Measurements from ENCODE around the gene IL1RAPL2.
"Not testable (repeated sequence)": the region's sequence is repeated elsewhere in the genome, so short reads cannot be mapped to it uniquely, and the experiment has no call there.

Gene IL1RAPL2

GRCh38 chrX:104854188-104854587 lies 288.2 kb downstream of the IL1RAPL2 start:
- TF ChIP-seq BHLHE40 (IDR thresholded peaks at IDR 0.05; ENCODE audit: borderline replicate concordance), result no peak
- TF ChIP-seq NFRKB (IDR thresholded peaks at IDR 0.05), result no peak
- TF ChIP-seq HDGF (IDR thresholded peaks at IDR 0.05; ENCODE audit: borderline replicate concordance), result no peak
- no peak for TF ChIP-seq TARDBP (IDR thresholded peaks at IDR 0.05)
- TF ChIP-seq FOXM1 (IDR thresholded peaks at IDR 0.05; ENCODE audit: borderline replicate concordance), result no peak
- TF ChIP-seq FOXK2 (IDR thresholded peaks at IDR 0.05), result no peak
- no peak for TF ChIP-seq LEF1 (IDR thresholded peaks at IDR 0.05; ENCODE audit: borderline replicate concordance)
- no peak for TF ChIP-seq L3MBTL2 (conservative IDR thresholded peaks at IDR 0.05)
- TF ChIP-seq ELF4 (IDR thresholded peaks at IDR 0.05), result no peak
- no peak for TF ChIP-seq FOXA1 (IDR thresholded peaks at IDR 0.05)
- TF ChIP-seq SP1 (IDR thresholded peaks at IDR 0.05), result no peak
- no peak for TF ChIP-seq PKNOX1 (IDR thresholded peaks at IDR 0.05)
- no peak for TF ChIP-seq ARNT (IDR thresholded peaks at IDR 0.05)
- TF ChIP-seq ZNF384 (IDR thresholded peaks at IDR 0.05), result no peak
- no peak for TF ChIP-seq SUZ12 (IDR thresholded peaks at IDR 0.05)
- TF ChIP-seq CTBP1 (IDR thresholded peaks at IDR 0.05; ENCODE audit: borderline replicate concordance), result no peak
- CTCF ChIA-PET, result no interaction called here
- POLR2A ChIA-PET, result no interaction called here
- DNase-seq (ENCODE audit: extremely low spot score), result no peak

- no peak for TF ChIP-seq NFRKB (IDR thresholded peaks at IDR 0.05)
- CTCF ChIA-PET, result interaction anchor here (0.8 kb wide), 1 partner anchor 197 kb away, joined by 3 read pairs; no protein-coding TSS in a partner anchor
- DNase-seq (ENCODE audit: extremely low spot score), result no peak
- POLR2A ChIA-PET, result no interaction called here
These were observed 288.9 kb downstream of the IL1RAPL2 start for GRCh38 chrX:104854790-104855340.

- ChIA-PET POLR2A (no interaction called here), CTCF (no interaction called here)
- TF ChIP-seq FOXM1 (IDR thresholded peaks at IDR 0.05; ENCODE audit: borderline replicate concordance) (no peak), HDGF (IDR thresholded peaks at IDR 0.05; ENCODE audit: borderline replicate concordance) (no peak), BHLHE40 (IDR thresholded peaks at IDR 0.05; ENCODE audit: borderline replicate concordance) (no peak), FOXK2 (IDR thresholded peaks at IDR 0.05) (no peak), PKNOX1 (IDR thresholded peaks at IDR 0.05) (no peak), FOXA1 (IDR thresholded peaks at IDR 0.05) (no peak), SUZ12 (IDR thresholded peaks at IDR 0.05) (no peak), ARNT (IDR thresholded peaks at IDR 0.05) (no peak), CTBP1 (IDR thresholded peaks at IDR 0.05; ENCODE audit: borderline replicate concordance) (no peak), SP1 (IDR thresholded peaks at IDR 0.05) (no peak), TARDBP (IDR thresholded peaks at IDR 0.05) (no peak), ZNF384 (IDR thresholded peaks at IDR 0.05) (no peak), NFRKB (IDR thresholded peaks at IDR 0.05) (no peak), ELF4 (IDR thresholded peaks at IDR 0.05) (no peak)
- no peak for DNase-seq (ENCODE audit: extremely low spot score)
These were observed 297.5 kb downstream of the IL1RAPL2 start for GRCh38 chrX:104863466-104863865.

DNA sequence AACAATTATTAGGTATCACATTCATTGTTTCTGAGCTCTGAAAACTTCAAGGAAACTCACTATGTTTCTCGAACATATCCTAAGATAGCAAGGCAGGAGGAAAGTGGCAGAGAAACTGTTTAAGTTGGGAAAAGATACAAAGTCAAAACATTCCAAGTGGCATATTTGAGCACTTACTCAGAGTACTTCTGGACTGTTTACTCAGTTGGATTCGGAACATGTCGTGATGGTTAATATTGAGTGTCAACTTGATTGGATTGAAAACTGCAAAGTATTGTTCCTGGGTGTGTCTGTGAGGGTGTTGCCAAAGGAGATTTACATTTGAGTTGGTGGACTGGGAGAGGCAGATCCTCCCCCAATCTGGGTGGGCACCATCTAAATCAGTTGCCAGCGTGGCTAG lies 298.3 kb downstream of the IL1RAPL2 start:
- ChIA-PET POLR2A (no interaction called here), CTCF (no interaction called here)

DNA sequence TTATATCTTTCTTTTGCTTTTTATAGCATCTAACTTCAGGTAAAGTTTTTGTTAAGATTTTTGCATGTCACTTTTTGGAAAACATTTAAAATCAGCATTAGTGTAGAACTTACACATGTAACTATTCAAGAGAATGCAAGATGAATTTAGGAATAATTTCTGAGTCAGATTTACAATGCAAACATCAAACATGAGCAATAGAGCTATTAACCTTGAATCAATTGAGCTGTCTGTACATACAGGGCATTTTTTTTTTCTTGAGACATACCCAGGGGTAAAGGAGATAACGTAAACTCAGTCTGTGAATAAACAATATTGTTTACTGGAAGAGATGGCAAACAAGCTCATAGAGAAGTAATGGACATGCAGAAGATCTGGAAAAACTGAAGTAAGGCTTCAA lies 311.5 kb downstream of the IL1RAPL2 start:
- TF ChIP-seq SP1 (IDR thresholded peaks at IDR 0.05) (no peak), ZNF384 (IDR thresholded peaks at IDR 0.05) (no peak), ELF4 (IDR thresholded peaks at IDR 0.05) (no peak), CTBP1 (IDR thresholded peaks at IDR 0.05; ENCODE audit: borderline replicate concordance) (no peak), TARDBP (IDR thresholded peaks at IDR 0.05) (no peak), PKNOX1 (IDR thresholded peaks at IDR 0.05) (no peak), L3MBTL2 (conservative IDR thresholded peaks at IDR 0.05) (no peak), FOXK2 (IDR thresholded peaks at IDR 0.05) (no peak), HDGF (IDR thresholded peaks at IDR 0.05; ENCODE audit: borderline replicate concordance) (no peak)
- DNase-seq (ENCODE audit: extremely low spot score), result no peak
- ChIA-PET CTCF (no interaction called here), POLR2A (no interaction called here)

More for the DNA sequence above, 298.3 kb downstream of the IL1RAPL2 start:
- no peak for TF ChIP-seq FOXA1 (IDR thresholded peaks at IDR 0.05)
- TF ChIP-seq LEF1 (IDR thresholded peaks at IDR 0.05; ENCODE audit: borderline replicate concordance), result no peak
- TF ChIP-seq ZNF384 (IDR thresholded peaks at IDR 0.05), result no peak
- TF ChIP-seq BHLHE40 (IDR thresholded peaks at IDR 0.05; ENCODE audit: borderline replicate concordance), result no peak
- no peak for TF ChIP-seq PKNOX1 (IDR thresholded peaks at IDR 0.05)
- no peak for TF ChIP-seq CTBP1 (IDR thresholded peaks at IDR 0.05; ENCODE audit: borderline replicate concordance)
- TF ChIP-seq FOXK2 (IDR thresholded peaks at IDR 0.05), result no peak
- no peak for DNase-seq (ENCODE audit: extremely low spot score)

DNA sequence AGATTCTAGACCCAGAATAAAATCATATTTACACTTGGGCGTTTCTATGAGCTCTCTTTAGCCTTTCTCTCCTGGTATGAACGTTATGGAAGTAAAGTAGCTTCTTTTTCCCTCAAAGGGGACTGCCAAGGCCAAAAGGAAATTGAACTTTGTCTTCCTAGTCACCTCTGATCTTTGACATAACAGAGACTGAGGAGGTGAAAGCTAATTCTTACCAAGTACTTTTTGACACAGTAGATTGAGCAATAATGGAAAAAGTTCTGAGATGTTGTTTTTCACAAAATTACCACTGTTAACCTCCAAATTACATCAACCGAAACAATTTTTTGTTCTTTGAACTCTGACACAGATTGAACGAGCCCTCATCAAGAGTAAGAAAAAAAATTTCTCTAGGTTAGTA lies 336.1 kb downstream of the IL1RAPL2 start:
- ChIA-PET POLR2A (no interaction called here), CTCF (interaction anchor here (1.0 kb wide), 1 partner anchor 20 kb away, joined by 5 read pairs; no protein-coding TSS in a partner anchor)
- TF ChIP-seq FOXA1 (IDR thresholded peaks at IDR 0.05), result no peak
- TF ChIP-seq ZNF384 (IDR thresholded peaks at IDR 0.05), result no peak
- TF ChIP-seq TARDBP (IDR thresholded peaks at IDR 0.05), result no peak
- TF ChIP-seq ELF4 (IDR thresholded peaks at IDR 0.05), result no peak
- no peak for TF ChIP-seq CTBP1 (IDR thresholded peaks at IDR 0.05; ENCODE audit: borderline replicate concordance)
- TF ChIP-seq LEF1 (IDR thresholded peaks at IDR 0.05; ENCODE audit: borderline replicate concordance), result no peak
- TF ChIP-seq FOXM1 (IDR thresholded peaks at IDR 0.05; ENCODE audit: borderline replicate concordance), result no peak
- TF ChIP-seq SUZ12 (IDR thresholded peaks at IDR 0.05), result no peak
- DNase-seq (ENCODE audit: extremely low spot score), result no peak

DNA sequence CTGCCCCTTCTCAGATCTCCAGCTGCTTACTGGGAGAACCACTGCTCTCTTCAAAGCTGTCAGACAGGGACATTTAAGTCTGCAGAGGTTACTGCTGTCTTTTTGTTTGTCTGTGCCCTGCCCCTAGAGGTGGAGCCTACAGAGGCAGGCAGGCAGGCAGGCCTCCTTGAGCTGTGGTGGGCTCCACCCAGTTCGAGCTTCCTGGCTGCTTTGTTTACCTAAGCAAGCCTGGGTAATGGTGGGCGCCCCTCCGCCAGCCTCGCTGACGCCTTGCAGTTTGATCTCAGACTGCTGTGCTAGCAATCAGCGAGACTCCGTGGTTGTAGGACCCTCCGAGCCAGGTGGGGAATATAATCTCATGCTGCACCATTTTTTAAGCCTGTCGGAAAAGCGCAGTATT lies 343.7 kb downstream of the IL1RAPL2 start:
- POLR2A ChIA-PET; CTCF ChIA-PET; DNase-seq (ENCODE audit: extremely low spot score): not testable (repeated sequence)
